ENCODE results near the gene MRPL33.

DNA sequence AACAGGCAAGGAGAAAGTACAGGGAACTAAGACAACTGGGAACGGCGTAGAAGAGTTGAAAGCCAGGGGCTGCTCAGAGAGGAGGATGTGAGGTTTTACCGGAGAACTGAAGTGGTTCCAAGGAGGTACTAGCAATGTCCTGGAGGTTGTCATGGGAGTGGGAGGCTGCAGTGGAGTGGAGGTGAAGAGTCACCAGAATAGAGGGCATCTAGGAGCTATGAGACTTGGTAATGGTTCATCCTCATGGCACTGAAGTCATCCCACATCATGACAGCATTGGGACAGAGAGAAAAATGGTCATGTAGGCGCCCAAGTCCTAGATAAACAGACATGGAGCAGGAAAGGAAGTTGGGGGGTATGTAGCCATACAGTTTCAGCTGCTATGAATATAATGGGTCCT, 26.3 kb downstream of the MRPL33 start:
- TF ChIP-seq RAD21 (IDR thresholded peaks at IDR 0.05; ENCODE audit: low read depth): no peak
- TF ChIP-seq EGR1 (IDR thresholded peaks at IDR 0.05): no peak
- no peak for TF ChIP-seq TAF1 (IDR thresholded peaks at IDR 0.05; ENCODE audit: low read depth)
- no peak for TF ChIP-seq EP300 (IDR thresholded peaks at IDR 0.05; ENCODE audit: borderline replicate concordance)
- no peak for TF ChIP-seq FOXM1 (IDR thresholded peaks at IDR 0.05; ENCODE audit: borderline replicate concordance, low read depth)
- TF ChIP-seq YY1 (IDR thresholded peaks at IDR 0.05; ENCODE audit: low read depth): no peak
- TF ChIP-seq CREB1 (IDR thresholded peaks at IDR 0.05; ENCODE audit: low read depth): no peak

Measured in Ishikawa (cell line).